Activated gamma-delta T cell treated with anti-CD3 and anti-CD28 coated beads, Interleukin-2, amount 50 U/mL, for 16 hours (primary cell): Measurements from ENCODE around the gene CRYGA.
"Not testable (repeated sequence)": the region's sequence is repeated elsewhere in the genome, so short reads cannot be mapped to it uniquely, and the experiment has no call there.

Source experiments
- DNase-seq: peaks from one replicate; pipeline ENCODE4 v3.0.0-alpha.2; 2020; ENCODE audit warnings: low read depth

The CRYGA gene

DNA sequence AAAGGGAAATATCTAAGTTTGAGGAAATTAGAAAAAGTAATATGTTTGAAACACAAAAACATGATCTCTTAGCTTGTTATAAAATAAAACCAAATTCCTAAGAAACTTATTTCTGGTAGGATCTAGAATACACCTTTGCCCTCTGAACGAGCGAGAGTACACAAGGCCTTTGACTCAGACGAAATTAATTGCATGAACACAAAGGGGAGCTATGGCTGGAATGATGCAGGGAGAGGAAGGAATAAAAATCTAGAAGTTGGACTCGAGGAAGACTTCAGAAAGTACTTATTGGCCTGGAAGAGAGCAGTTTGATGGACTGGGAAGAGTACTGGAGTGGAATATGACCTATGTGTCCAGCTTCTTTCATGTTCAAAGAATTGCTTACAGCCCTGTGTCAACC lies 38.1 kb downstream of the CRYGA start:
- DNase-seq, result no peak

DNA sequence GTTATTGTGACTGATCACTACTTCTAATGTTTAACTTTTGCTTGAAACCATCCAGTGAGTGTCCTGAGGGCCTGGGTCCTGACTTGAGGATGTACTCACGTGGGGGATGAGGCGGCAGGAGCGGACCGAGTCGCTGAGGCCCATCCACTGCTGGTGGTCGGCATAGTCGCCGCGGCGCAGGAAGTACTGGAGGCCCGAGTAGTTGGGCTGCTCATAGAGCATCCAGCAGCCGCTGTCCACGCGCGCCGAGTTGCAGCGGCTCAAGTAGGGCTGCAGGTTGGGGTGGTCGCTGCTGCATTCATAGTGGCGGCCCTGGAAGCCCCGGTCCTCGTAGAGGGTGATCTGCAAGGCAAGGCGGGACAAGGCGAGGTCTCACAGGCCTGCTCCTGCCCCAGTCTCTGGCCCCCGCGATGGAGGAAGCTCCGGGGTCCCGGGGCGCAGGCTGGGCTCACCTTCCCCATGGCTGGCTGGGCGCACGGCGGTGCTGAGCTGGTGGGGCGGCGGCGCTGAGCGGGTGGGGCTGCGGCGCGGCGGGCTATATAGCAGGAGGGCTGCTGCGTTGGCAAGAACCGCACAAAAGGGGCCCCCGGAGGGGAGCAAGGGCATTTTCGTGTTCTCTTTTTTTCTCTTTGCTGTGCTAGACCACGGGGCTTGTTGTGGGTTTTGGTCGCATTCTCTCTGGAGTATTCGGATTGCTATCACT lies 39.2 kb downstream of the CRYGA start, which contains the start of gene CRYGD:
CRYGD (minus strand) TSS at position 512 of the 703 bp plus-strand sequence; CDS start at position 461, 51 bp downstream.
- not testable (repeated sequence) for DNase-seq

DNA sequence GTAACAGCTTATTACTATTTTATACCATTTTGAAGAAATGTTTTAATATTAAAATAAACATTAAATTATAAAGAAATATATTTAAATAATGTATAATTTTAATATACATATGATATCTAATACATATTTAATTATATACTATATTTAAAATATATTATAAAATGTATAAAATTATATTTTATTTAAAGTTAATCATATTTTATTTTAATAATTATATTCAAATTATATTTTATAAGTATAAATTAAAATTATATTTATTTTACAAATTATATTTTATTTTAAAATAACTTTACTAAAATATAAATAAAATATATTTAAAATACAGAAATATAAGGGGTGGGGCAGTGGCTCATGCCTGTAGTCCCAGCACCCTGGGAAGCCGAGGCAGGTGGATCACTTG lies 41.1 kb downstream of the CRYGA start:
- DNase-seq, result no peak

DNA sequence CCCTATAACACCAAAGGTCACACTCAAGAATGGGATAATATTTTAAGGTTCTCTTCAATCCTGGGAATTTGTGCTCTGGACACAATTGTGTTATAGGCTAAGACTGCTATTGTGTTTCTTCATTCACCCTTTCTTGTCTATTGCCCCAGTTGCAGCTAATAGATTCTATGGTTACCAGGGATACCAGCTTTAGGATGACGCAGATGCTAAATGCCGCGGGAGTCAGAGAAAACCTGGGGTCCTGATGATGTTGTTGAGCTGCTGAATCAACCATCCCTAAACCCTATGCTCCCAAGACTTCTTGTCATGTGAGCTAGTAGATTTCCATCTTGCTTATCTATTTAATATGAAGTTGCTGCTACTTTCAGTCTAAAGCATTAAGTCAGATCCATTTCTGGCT lies 44.5 kb downstream of the CRYGA start:
- DNase-seq, result no peak

DNA sequence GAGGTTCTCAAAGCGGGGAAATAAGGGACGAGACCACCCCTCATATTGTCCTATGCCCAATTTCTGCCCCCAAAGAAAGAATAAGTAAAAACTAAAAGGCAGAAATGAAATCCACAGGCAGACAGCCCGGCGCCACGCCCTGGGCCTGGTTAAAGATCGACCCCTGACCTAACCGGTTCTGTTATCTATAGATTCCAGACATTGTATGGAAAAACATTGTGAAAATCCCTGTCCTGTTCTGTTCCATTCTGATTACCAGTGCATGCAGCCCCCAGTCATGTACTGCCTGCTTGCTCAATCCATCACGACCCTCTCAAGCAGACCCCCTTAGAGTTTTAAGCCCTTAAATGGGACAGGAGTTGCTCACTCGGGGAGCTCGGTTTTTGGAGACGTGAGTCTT lies 46.0 kb downstream of the CRYGA start:
- not testable (repeated sequence) for DNase-seq

DNA sequence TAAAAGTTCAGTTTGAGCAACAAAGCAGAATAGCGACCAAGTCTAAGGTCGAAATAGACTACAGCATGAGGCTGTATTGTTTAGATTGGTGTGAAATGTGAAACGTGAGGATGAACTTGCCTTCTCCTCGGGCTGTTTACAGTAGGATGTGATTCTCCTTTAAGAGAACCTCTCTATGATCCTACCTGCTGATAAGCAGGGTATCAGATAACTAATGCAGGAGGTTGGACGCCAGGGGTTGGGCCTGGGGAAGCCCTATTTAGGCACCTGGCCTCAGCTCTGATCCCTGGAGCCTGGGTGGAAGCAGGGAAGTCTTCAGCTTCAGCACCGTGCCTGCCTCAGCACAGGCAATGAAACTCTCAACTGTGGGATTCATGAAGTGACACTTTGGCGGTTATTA lies 50.4 kb downstream of the CRYGA start:
- DNase-seq, result no peak

DNA sequence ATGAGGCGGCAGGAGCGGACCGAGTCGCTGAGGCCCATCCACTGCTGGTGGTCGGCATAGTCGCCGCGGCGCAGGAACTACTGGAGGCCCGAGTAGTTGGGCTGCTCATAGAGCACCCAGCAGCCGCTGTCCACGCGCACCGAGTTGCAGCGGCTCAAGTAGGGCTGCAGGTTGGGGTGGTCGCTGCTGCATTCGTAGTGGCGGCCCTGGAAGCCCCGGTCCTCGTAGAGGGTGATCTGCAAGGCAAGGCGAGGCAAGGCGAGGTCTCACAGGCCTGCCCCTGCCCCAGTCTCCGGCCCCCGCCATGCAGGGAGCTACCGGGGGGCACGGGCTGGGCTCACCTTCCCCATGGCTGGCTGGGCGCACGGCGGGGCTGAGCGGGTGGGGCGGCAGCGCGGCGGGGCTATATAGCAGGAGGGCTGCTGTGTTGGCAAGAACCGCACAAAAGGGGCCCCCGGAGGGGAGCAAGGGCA lies 51.1 kb downstream of the CRYGA start:
- DNase-seq, result not testable (repeated sequence)
